GM18951 (cell line): ENCODE measurements around the gene JMJD1C.

Experiments
- POLR2A ChIP-seq: IDR thresholded peaks from 4 replicates; pipeline ENCODE4 v1.6.1; 2011; ENCODE audit warnings: mild to moderate bottlenecking; ENCODE audit not compliant: insufficient read length, insufficient read depth; ENCODE audit errors: extremely low read depth
- in situ Hi-C: fragments of 300-500 bp; cut with MboI; formaldehyde crosslinking; loops from one replicate; pipeline ENCODE4 v1.12.0; 2022; ENCODE audit warnings: low sequenced_read_pairs, mixed read lengths, inconsistent platforms; ENCODE audit not compliant: unreplicated experiment

The JMJD1C gene

GRCh38 chr10:63436225-63436624 is 29.6 kb downstream of the JMJD1C start:
- in situ Hi-C loops = no loop called here
- TF ChIP-seq POLR2A = no peak

- in situ Hi-C loops = no loop called here
- TF ChIP-seq POLR2A = no peak
These were observed 30.6 kb downstream of the JMJD1C start for GRCh38 chr10:63434866-63435854.

- TF ChIP-seq POLR2A = no peak
- in situ Hi-C loops = no loop called here
These were observed 33.6 kb downstream of the JMJD1C start for GRCh38 chr10:63431962-63432797.

- in situ Hi-C loops = no loop called here
- no peak for TF ChIP-seq POLR2A
These were observed 34.8 kb downstream of the JMJD1C start for GRCh38 chr10:63430999-63431356.

GRCh38 chr10:63430091-63430998 is 35.4 kb downstream of the JMJD1C start:
- no peak for TF ChIP-seq POLR2A
- in situ Hi-C loops = no loop called here

- TF ChIP-seq POLR2A = no peak
- in situ Hi-C loops = no loop called here
These were observed 36.5 kb downstream of the JMJD1C start for GRCh38 chr10:63429281-63429680.

- no peak for TF ChIP-seq POLR2A
These were observed 38.8 kb downstream of the JMJD1C start for GRCh38 chr10:63427013-63427412.

GRCh38 chr10:63425512-63425911 is 40.3 kb downstream of the JMJD1C start:
- TF ChIP-seq POLR2A = no peak
- in situ Hi-C loops = no loop called here

More at GRCh38 chr10:63427013-63427412, 38.8 kb downstream of the JMJD1C start:
- in situ Hi-C loops = no loop called here

- in situ Hi-C loops = no loop called here
- TF ChIP-seq POLR2A = no peak
These were observed 41.2 kb downstream of the JMJD1C start for GRCh38 chr10:63424576-63424975.

GRCh38 chr10:63423494-63423893 is 42.3 kb downstream of the JMJD1C start:
- TF ChIP-seq POLR2A = no peak
- in situ Hi-C loops = no loop called here

GRCh38 chr10:63421591-63421990 is 44.2 kb downstream of the JMJD1C start:
- in situ Hi-C loops = no loop called here
- TF ChIP-seq POLR2A = no peak

- in situ Hi-C loops = no loop called here
- no peak for TF ChIP-seq POLR2A
These were observed 49.4 kb downstream of the JMJD1C start for GRCh38 chr10:63416376-63416775.
